Transverse colon (tissue), 4 donors: ENCODE data around the gene MEIS3. TPM values are rescaled to one million over a fixed set of nuclear protein-coding genes. Genes with fewer than 3 reads are reported as not detected.
A peak's percentile ranks its signal among the peaks of the same experiment; 100 is the strongest.

Source experiments
- DNase-seq: peaks from one replicate; pipeline ENCODE4 v3.0.0-alpha.2; 2019
- H3K27ac ChIP-seq, 4 donors: fragments of 200-600 bp; sonication (generic); 2 replicates each; pipeline ENCODE4 v1.5.1; 2016 to 2018; ENCODE audit warnings: inconsistent platforms in 4 of 4
- H3K27me3 ChIP-seq: fragments of 200-600 bp; sonication (generic); 2 replicates; pipeline ENCODE4 v1.5.1; 2017; ENCODE audit warnings: inconsistent platforms
- H3K36me3 ChIP-seq, 4 donors: fragments of 200-600 bp; sonication (generic); 2 replicates each; pipeline ENCODE4 v1.5.1; 2017 to 2019; ENCODE audit warnings: inconsistent platforms in 4 of 4
- H3K4me1 ChIP-seq, 4 donors: fragments of 200-600 bp; sonication (generic); 2 replicates each; pipeline ENCODE4 v1.5.1; 2017 to 2020; ENCODE audit warnings: inconsistent platforms in 4 of 4
- H3K4me3 ChIP-seq, 4 donors: fragments of 200-600 bp; sonication (generic); 1 replicate in 1 of 4; 2 replicates in 3 of 4; pipeline versions ENCODE4 v1.5.1 to v1.6.1; 2017 to 2019; ENCODE audit warnings: inconsistent platforms in 4 of 4
- H3K9me3 ChIP-seq, 2 donors: fragments of 200-600 bp; sonication (generic); 2 replicates each; pipeline ENCODE4 v1.5.1; 2017 to 2019; ENCODE audit warnings: inconsistent platforms in 2 of 2
- CTCF ChIP-seq, 5 experiments: fragments of 200-600 bp in 3 of 5; fragments of 450-650 bp in 2 of 5; sonication (generic) in 3 of 5; IDR thresholded peaks; 1 replicate in 2 of 5; 2 replicates in 3 of 5; pipeline ENCODE4 v1.5.1; 2016 to 2017; ENCODE audit warnings: antibody characterized with exemption in 5 of 5, inconsistent platforms in 3 of 5, mild to moderate bottlenecking in 2 of 5, moderate library complexity in 1 of 5
- EP300 ChIP-seq: sonication (generic); formaldehyde crosslinking; IDR thresholded peaks from one replicate; pipeline ENCODE4 v1.6.1; 2017; ENCODE audit warnings: antibody characterized with exemption, low read depth
- POLR2A ChIP-seq: fragments of 450-650 bp; IDR thresholded peaks from one replicate; pipeline ENCODE4 v1.6.1; 2016; ENCODE audit warnings: antibody characterized with exemption, mild to moderate bottlenecking, moderate library complexity
- POLR2AphosphoS5 ChIP-seq, 3 donors: sonication (generic); formaldehyde crosslinking; IDR thresholded peaks; one replicate each; pipeline ENCODE4 v1.6.1; 2016; ENCODE audit warnings: antibody characterized with exemption in 3 of 3
- WGBS, 2 donors: methylation state at CpG; one replicate each; pipeline ENCODE4 v1.1.5; 2018; ENCODE audit warnings: low coverage in 1 of 2; 5-methylcytosine and 5-hydroxymethylcytosine counted together
- in situ Hi-C, 4 donors: fragments of 200-750 bp; cut with MboI; loops; one replicate each; pipeline versions ENCODE4 v1.15.0 to v1.15.1; 2017; ENCODE audit warnings: low sequenced_read_pairs in 3 of 4, low pct_ligation_motif_present in 1 of 4, low pct_unique_long_range_greater_than_20kb in 1 of 4
- intact Hi-C: fragments of 100-400 bp; cut with DNase I; formaldehyde crosslinking; loops from one replicate; pipeline ENCODE4 v1.15.1; 2023; ENCODE audit warnings: low total_unique reads
- total RNA-seq, 4 donors: library from RNA; depleted of rRNA; stranded (reverse); fragments of >200 nt; gene quantifications; one replicate each; pipeline ENCODE4 v1.1.0, GENCODE V29; 2016

Gene MEIS3
- total RNA-seq, 4 donors from 2014 or later, result 2.3 to 56.5 (median 7.1) TPM; not detected in 1

- Histone ChIP-seq H3K4me3 (no peak overlapping the region), H3K4me1 (no peaks in the 10 kb centered on the region), H3K27ac (no peak overlapping the region), H3K9me3 (no peaks in the 10 kb centered on the region), H3K36me3 (peaks cover 0 to 51% (median 23%) of the 10 kb centered on the region in 4 donors), H3K27me3 (no peaks in the 10 kb centered on the region)
- in situ Hi-C loops (no loop called here), intact Hi-C loops (no loop called here)
- no peak for TF ChIP-seq POLR2AphosphoS5 (IDR thresholded peaks at IDR 0.05)
- TF ChIP-seq CTCF (IDR thresholded peaks at IDR 0.05), result no peak
- no peak for TF ChIP-seq POLR2A
- no peak for DNase-seq
- WGBS, 2 donors, result 93 to 97% methylated on average over 5 to 6 of the region's 6 CpGs
Observed at GRCh38 chr19:47356900-47357299, 62.4 kb downstream of the MEIS3 start.

DNA sequence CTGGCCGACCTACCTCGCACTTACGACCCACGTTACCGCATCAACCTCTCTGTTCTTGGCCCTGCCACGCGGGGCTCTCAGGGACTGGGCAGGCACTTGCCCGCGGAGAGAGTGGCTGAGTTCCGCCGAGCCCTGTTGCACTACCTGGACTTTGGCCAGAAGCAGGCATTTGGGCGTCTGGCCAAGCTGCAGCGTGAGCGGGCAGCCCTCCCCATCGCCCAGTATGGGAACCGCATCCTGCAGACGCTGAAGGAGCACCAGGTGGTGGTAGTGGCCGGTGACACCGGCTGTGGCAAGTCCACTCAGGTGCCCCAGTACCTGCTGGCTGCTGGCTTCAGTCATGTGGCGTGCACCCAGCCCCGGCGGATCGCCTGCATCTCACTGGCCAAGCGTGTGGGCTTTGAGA is 66.0 kb downstream of the MEIS3 start:
- no peaks in the 10 kb centered on the region for H3K27me3 ChIP-seq
- TF ChIP-seq EP300, result no peak
- TF ChIP-seq POLR2A, result no peak
- peak in 1 of 3 donors; percentile 27 for TF ChIP-seq POLR2AphosphoS5 (IDR thresholded peaks at IDR 0.05)
- H3K36me3 ChIP-seq, result peaks cover 0 to 35% (median 14%) of the 10 kb centered on the region in 4 donors
- no peak overlapping the region for H3K27ac ChIP-seq
- 80% methylated on average over 24 of the region's 24 CpGs; no CpG with 5 or more reads in 1 of the 2 donors for WGBS, 2 donors
- no peaks in the 10 kb centered on the region for H3K9me3 ChIP-seq
- peak; percentile 74 for DNase-seq
- H3K4me3 ChIP-seq, result no peak overlapping the region
- in situ Hi-C loops, result no loop called here
- intact Hi-C loops, result no loop called here
- peaks cover 4 to 19% (median 10%) of the 10 kb centered on the region in 4 donors for H3K4me1 ChIP-seq

Other genes with a start within 250 kb of the MEIS3 start
- gene BBC3, start 188.3 kb downstream of the MEIS3 start, total RNA-seq, result 10 to 100 TPM; 10.9 to 31.0 (median 14.4) TPM
- 10 to 100 TPM; 20.9 to 27.5 (median 22.4) TPM for gene CCDC9, start 163.0 kb downstream of the MEIS3 start, total RNA-seq
- gene INAFM1, start 144.6 kb downstream of the MEIS3 start, total RNA-seq, result 10 to 100 TPM in 2 of 4 donors, 1 to 10 TPM in 2; 7.2 to 17.2 (median 9.6) TPM
- gene C5AR1, start 109.7 kb downstream of the MEIS3 start, total RNA-seq, result 1 to 10 TPM in 3 of 4 donors, under 1 TPM in 1; 0.60 to 9.0 (median 5.3) TPM
- 1 to 10 TPM in 2 of 4 donors, under 1 TPM in 1, not detected in 1; 0.64 to 4.9 (median 2.0) TPM for gene C5AR2, start 87.4 kb downstream of the MEIS3 start, total RNA-seq
- gene DHX34, start 70.2 kb downstream of the MEIS3 start, total RNA-seq, result 10 to 100 TPM; 12.4 to 30.3 (median 21.3) TPM
- gene SLC8A2, start 52.4 kb upstream of the MEIS3 start, total RNA-seq, result 10 to 100 TPM in 2 of 4 donors, 1 to 10 TPM in 1, under 1 TPM in 1; 0.82 to 36.4 (median 9.6) TPM
- gene KPTN, start 64.7 kb upstream of the MEIS3 start, total RNA-seq, result 1 to 10 TPM in 3 of 4 donors, not detected in 1; 2.2 to 5.7 (median 3.3) TPM
- 100 to 1,000 TPM in 3 of 4 donors, 10 to 100 TPM in 1; 94.8 to 138 (median 114) TPM for gene NAPA, start 95.5 kb upstream of the MEIS3 start, total RNA-seq
- under 1 TPM in 1 of 4 donors, not detected in 3; 0.16 TPM for gene ZNF541, start 153.6 kb upstream of the MEIS3 start, total RNA-seq
- gene BICRA, start 189.6 kb upstream of the MEIS3 start, total RNA-seq, result 10 to 100 TPM; 11.6 to 30.3 (median 13.2) TPM